Activated naive CD4-positive, alpha-beta T cell treated with anti-CD3 and anti-CD28 coated beads, Interleukin-2, amount 50 U/mL, for 24 hours (primary cell): Measurements from ENCODE around the gene PARD3B.

ENCODE experiments used
- H3K27ac Mint-ChIP-seq: one replicate; pipeline ENCODE4 v1.8.0; 2021; ENCODE audit warnings: mild to moderate bottlenecking, mixed read lengths
- H3K27me3 Mint-ChIP-seq: one replicate; pipeline ENCODE4 v1.8.0; 2021; ENCODE audit warnings: mixed read lengths
- H3K36me3 Mint-ChIP-seq: one replicate; pipeline ENCODE4 v1.8.0; 2021; ENCODE audit warnings: mixed read lengths
- H3K4me1 Mint-ChIP-seq: one replicate; pipeline ENCODE4 v1.8.0; 2021; ENCODE audit warnings: mixed read lengths
- H3K4me3 Mint-ChIP-seq: one replicate; pipeline ENCODE4 v1.8.0; 2021; ENCODE audit warnings: mild to moderate bottlenecking, mixed read lengths
- H3K9me3 Mint-ChIP-seq: one replicate; pipeline ENCODE4 v1.8.0; 2021; ENCODE audit warnings: mixed read lengths

The PARD3B gene

GRCh38 chr2:204984518-204984917, 439.2 kb downstream of the PARD3B start:
- Mint-ChIP-seq H3K27ac (no peak overlapping the region), H3K9me3 (no peaks in the 10 kb centered on the region), H3K4me3 (no peak overlapping the region), H3K27me3 (no peaks in the 10 kb centered on the region), H3K4me1 (peaks cover 31% of the 10 kb centered on the region), H3K36me3 (peaks cover 1% of the 10 kb centered on the region)

- Mint-ChIP-seq H3K9me3 (no peaks in the 10 kb centered on the region), H3K4me3 (no peak overlapping the region), H3K27me3 (no peaks in the 10 kb centered on the region), H3K4me1 (peaks cover 21% of the 10 kb centered on the region), H3K27ac (no peak overlapping the region), H3K36me3 (peaks cover 1% of the 10 kb centered on the region)
Observed at GRCh38 chr2:204986641-204987040, 441.4 kb downstream of the PARD3B start.

GRCh38 chr2:204988836-204989235, 443.6 kb downstream of the PARD3B start:
- Mint-ChIP-seq H3K27me3 (no peaks in the 10 kb centered on the region), H3K4me1 (peaks cover 7% of the 10 kb centered on the region)

GRCh38 chr2:204989877-204990276, 444.6 kb downstream of the PARD3B start:
- H3K36me3 Mint-ChIP-seq = peaks cover 1% of the 10 kb centered on the region
- H3K27ac Mint-ChIP-seq = no peak overlapping the region

More at GRCh38 chr2:204988836-204989235, 443.6 kb downstream of the PARD3B start:
- Mint-ChIP-seq H3K27ac (peak overlapping the region; percentile 25), H3K9me3 (no peaks in the 10 kb centered on the region), H3K36me3 (peaks cover 1% of the 10 kb centered on the region), H3K4me3 (no peak overlapping the region)

GRCh38 chr2:205001300-205001966, 456.2 kb downstream of the PARD3B start:
- H3K27ac Mint-ChIP-seq = no peak overlapping the region
- H3K4me1 Mint-ChIP-seq = peaks cover 24% of the 10 kb centered on the region
- H3K27me3 Mint-ChIP-seq = no peaks in the 10 kb centered on the region
- peaks cover 2% of the 10 kb centered on the region for H3K36me3 Mint-ChIP-seq
- no peak overlapping the region for H3K4me3 Mint-ChIP-seq
- H3K9me3 Mint-ChIP-seq = no peaks in the 10 kb centered on the region

More at GRCh38 chr2:204989877-204990276, 444.6 kb downstream of the PARD3B start:
- H3K27me3 Mint-ChIP-seq = no peaks in the 10 kb centered on the region
- H3K4me3 Mint-ChIP-seq = no peak overlapping the region
- peaks cover 7% of the 10 kb centered on the region for H3K4me1 Mint-ChIP-seq
- H3K9me3 Mint-ChIP-seq = no peaks in the 10 kb centered on the region

GRCh38 chr2:205002390-205002789, 457.1 kb downstream of the PARD3B start:
- Mint-ChIP-seq H3K9me3 (no peaks in the 10 kb centered on the region), H3K4me1 (peaks cover 28% of the 10 kb centered on the region), H3K27me3 (no peaks in the 10 kb centered on the region), H3K27ac (no peak overlapping the region), H3K4me3 (no peak overlapping the region), H3K36me3 (no peaks in the 10 kb centered on the region)

GRCh38 chr2:205003288-205003687, 458.0 kb downstream of the PARD3B start:
- H3K4me3 Mint-ChIP-seq = no peak overlapping the region
- H3K36me3 Mint-ChIP-seq = no peaks in the 10 kb centered on the region
- H3K27ac Mint-ChIP-seq = no peak overlapping the region
- H3K4me1 Mint-ChIP-seq = peaks cover 33% of the 10 kb centered on the region
- H3K27me3 Mint-ChIP-seq = no peaks in the 10 kb centered on the region
- H3K9me3 Mint-ChIP-seq = no peaks in the 10 kb centered on the region

GRCh38 chr2:205010196-205010595, 464.9 kb downstream of the PARD3B start:
- peaks cover 22% of the 10 kb centered on the region for H3K4me1 Mint-ChIP-seq
- H3K36me3 Mint-ChIP-seq = no peaks in the 10 kb centered on the region
- no peaks in the 10 kb centered on the region for H3K9me3 Mint-ChIP-seq
- no peak overlapping the region for H3K27ac Mint-ChIP-seq
- no peaks in the 10 kb centered on the region for H3K27me3 Mint-ChIP-seq
- no peak overlapping the region for H3K4me3 Mint-ChIP-seq

- no peak overlapping the region for H3K4me3 Mint-ChIP-seq
- H3K9me3 Mint-ChIP-seq = no peaks in the 10 kb centered on the region
- no peaks in the 10 kb centered on the region for H3K36me3 Mint-ChIP-seq
- peaks cover 22% of the 10 kb centered on the region for H3K4me1 Mint-ChIP-seq
- no peaks in the 10 kb centered on the region for H3K27me3 Mint-ChIP-seq
- H3K27ac Mint-ChIP-seq = no peak overlapping the region
Observed at GRCh38 chr2:205011031-205011430, 465.8 kb downstream of the PARD3B start.

- H3K27ac Mint-ChIP-seq = no peak overlapping the region
- H3K9me3 Mint-ChIP-seq = no peaks in the 10 kb centered on the region
- peaks cover 18% of the 10 kb centered on the region for H3K4me1 Mint-ChIP-seq
- H3K36me3 Mint-ChIP-seq = no peaks in the 10 kb centered on the region
- H3K27me3 Mint-ChIP-seq = no peaks in the 10 kb centered on the region
- H3K4me3 Mint-ChIP-seq = no peak overlapping the region
Observed at GRCh38 chr2:205012961-205013360, 467.7 kb downstream of the PARD3B start.

- Mint-ChIP-seq H3K36me3 (no peaks in the 10 kb centered on the region), H3K27ac (no peak overlapping the region), H3K9me3 (no peaks in the 10 kb centered on the region), H3K4me3 (no peak overlapping the region), H3K27me3 (no peaks in the 10 kb centered on the region), H3K4me1 (peaks cover 18% of the 10 kb centered on the region)
Observed at GRCh38 chr2:205013586-205013985, 468.3 kb downstream of the PARD3B start.

- H3K4me1 Mint-ChIP-seq = peaks cover 18% of the 10 kb centered on the region
- no peaks in the 10 kb centered on the region for H3K27me3 Mint-ChIP-seq
- no peak overlapping the region for H3K27ac Mint-ChIP-seq
- no peak overlapping the region for H3K4me3 Mint-ChIP-seq
- H3K36me3 Mint-ChIP-seq = no peaks in the 10 kb centered on the region
- no peaks in the 10 kb centered on the region for H3K9me3 Mint-ChIP-seq
Observed at GRCh38 chr2:205014201-205014600, 468.9 kb downstream of the PARD3B start.

GRCh38 chr2:205017381-205017780, 472.1 kb downstream of the PARD3B start:
- Mint-ChIP-seq H3K4me3 (no peak overlapping the region), H3K27ac (no peak overlapping the region), H3K4me1 (peaks cover 4% of the 10 kb centered on the region), H3K27me3 (no peaks in the 10 kb centered on the region), H3K9me3 (peaks cover 4% of the 10 kb centered on the region), H3K36me3 (no peaks in the 10 kb centered on the region)

GRCh38 chr2:205017912-205018311, 472.6 kb downstream of the PARD3B start:
- Mint-ChIP-seq H3K9me3 (peaks cover 4% of the 10 kb centered on the region), H3K4me3 (no peak overlapping the region), H3K27ac (no peak overlapping the region), H3K27me3 (no peaks in the 10 kb centered on the region), H3K36me3 (no peaks in the 10 kb centered on the region), H3K4me1 (peaks cover 4% of the 10 kb centered on the region)

GRCh38 chr2:205020673-205021072, 475.4 kb downstream of the PARD3B start:
- no peak overlapping the region for H3K4me3 Mint-ChIP-seq
- no peaks in the 10 kb centered on the region for H3K27me3 Mint-ChIP-seq
- no peak overlapping the region for H3K27ac Mint-ChIP-seq
- H3K36me3 Mint-ChIP-seq = peaks cover 2% of the 10 kb centered on the region
- H3K4me1 Mint-ChIP-seq = peaks cover 16% of the 10 kb centered on the region
- H3K9me3 Mint-ChIP-seq = peaks cover 4% of the 10 kb centered on the region

- H3K36me3 Mint-ChIP-seq = peaks cover 2% of the 10 kb centered on the region
- peaks cover 22% of the 10 kb centered on the region for H3K4me1 Mint-ChIP-seq
- no peaks in the 10 kb centered on the region for H3K27me3 Mint-ChIP-seq
- no peak overlapping the region for H3K4me3 Mint-ChIP-seq
- no peak overlapping the region for H3K27ac Mint-ChIP-seq
- peaks cover 4% of the 10 kb centered on the region for H3K9me3 Mint-ChIP-seq
Observed at GRCh38 chr2:205022841-205023240, 477.6 kb downstream of the PARD3B start.
